Measurements from ENCODE around the gene MRPL44.

MRPL44 gene

GRCh38 chr2:224011837-224012236 lies 54.6 kb downstream of the MRPL44 start:
- DNase-seq, result no peak

- no peak for DNase-seq
These were observed 57.1 kb downstream of the MRPL44 start for GRCh38 chr2:224014336-224014735.

GRCh38 chr2:224016963-224017362 lies 59.7 kb downstream of the MRPL44 start:
- no peak for DNase-seq
